PC-9 (cell line): ENCODE results near the gene NMNAT3.

Experiments used
- EZH2 ChIP-seq: fragments of 200-600 bp; sonication (generic); IDR thresholded peaks from 2 replicates; pipeline ENCODE4 v1.8.0; 2017; ENCODE audit warnings: antibody characterized with exemption, low read depth
- TF ChIP-seq, protein P1 (sequence below): fragments of 200-600 bp; sonication (generic); conservative IDR thresholded peaks from 2 replicates; pipeline ENCODE4 v1.6.1; 2017; ENCODE audit warnings: mixed run types, antibody characterized with exemption, mild to moderate bottlenecking, moderate library complexity

DNA sequence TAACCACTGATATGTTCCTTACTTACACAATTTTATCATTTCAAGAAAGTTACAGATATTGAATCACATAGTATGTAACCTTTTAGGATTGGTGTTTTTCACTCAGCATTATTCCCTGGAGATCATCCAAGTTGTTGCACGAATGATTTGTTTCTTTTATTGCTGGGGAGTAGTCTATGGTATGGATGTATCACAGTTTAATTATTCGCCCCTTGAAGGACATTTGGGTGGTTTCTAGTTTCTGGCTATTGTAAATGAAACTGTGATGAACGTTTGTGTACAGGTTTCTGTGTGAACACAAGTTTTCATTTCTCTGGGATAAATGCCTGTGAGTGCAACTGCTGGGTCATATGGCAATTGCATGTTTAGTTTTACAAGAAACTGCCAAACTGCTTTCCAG is 68.8 kb downstream of the NMNAT3 start:
- TF ChIP-seq, protein P1, sequence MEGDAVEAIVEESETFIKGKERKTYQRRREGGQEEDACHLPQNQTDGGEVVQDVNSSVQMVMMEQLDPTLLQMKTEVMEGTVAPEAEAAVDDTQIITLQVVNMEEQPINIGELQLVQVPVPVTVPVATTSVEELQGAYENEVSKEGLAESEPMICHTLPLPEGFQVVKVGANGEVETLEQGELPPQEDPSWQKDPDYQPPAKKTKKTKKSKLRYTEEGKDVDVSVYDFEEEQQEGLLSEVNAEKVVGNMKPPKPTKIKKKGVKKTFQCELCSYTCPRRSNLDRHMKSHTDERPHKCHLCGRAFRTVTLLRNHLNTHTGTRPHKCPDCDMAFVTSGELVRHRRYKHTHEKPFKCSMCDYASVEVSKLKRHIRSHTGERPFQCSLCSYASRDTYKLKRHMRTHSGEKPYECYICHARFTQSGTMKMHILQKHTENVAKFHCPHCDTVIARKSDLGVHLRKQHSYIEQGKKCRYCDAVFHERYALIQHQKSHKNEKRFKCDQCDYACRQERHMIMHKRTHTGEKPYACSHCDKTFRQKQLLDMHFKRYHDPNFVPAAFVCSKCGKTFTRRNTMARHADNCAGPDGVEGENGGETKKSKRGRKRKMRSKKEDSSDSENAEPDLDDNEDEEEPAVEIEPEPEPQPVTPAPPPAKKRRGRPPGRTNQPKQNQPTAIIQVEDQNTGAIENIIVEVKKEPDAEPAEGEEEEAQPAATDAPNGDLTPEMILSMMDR = no peak
- TF ChIP-seq EZH2 = no peak
